Caco-2 (cell line): ENCODE results near the gene AQP5. TPM values are rescaled to one million over a fixed set of nuclear protein-coding genes. Genes with fewer than 3 reads are reported as not detected.

Experiments used
- BruUV-seq: library from RNA; stranded (reverse); fragments of 400-500 nt; replicated peaks from 2 replicates; lab custom pipeline; 2021; lab: Mats Ljungman, UMichigan
- CTCF ChIA-PET: fragments of 300-600 bp; sonication (Branson Sonifier 250); formaldehyde crosslinking; loops from one replicate; lab custom pipeline; 2022; ENCODE audit warnings: antibody characterized with exemption; lab: Charles Lee
- POLR2A ChIA-PET: fragments of 300-600 bp; sonication (Branson Sonifier 250); formaldehyde crosslinking; loops from one replicate; lab custom pipeline; 2022; ENCODE audit warnings: antibody characterized with exemption; lab: Charles Lee
- DNase-seq, 2 experiments: peaks; one replicate each; pipeline versions ENCODE4 v3.0.0 to v3.0.0-alpha.2; 2020 to 2022
- H3K27me3 ChIP-seq: replicated peaks from 2 replicates; pipeline ENCODE4 v1.6.0; 2011; ENCODE audit warnings: low read length; ENCODE audit not compliant: control insufficient read depth, insufficient read depth
- H3K36me3 ChIP-seq: 2 replicates; pipeline ENCODE4 v1.5.1; 2011; ENCODE audit warnings: low read length; ENCODE audit not compliant: control insufficient read depth, insufficient read depth
- H3K4me1 ChIP-seq: fragments of 250-450 bp; sonication (Bioruptor Pico); 2 replicates; pipeline ENCODE4 v1.5.1; 2020; ENCODE audit warnings: mild to moderate bottlenecking
- H3K4me3 ChIP-seq: 2 replicates; pipeline ENCODE4 v1.5.1; 2011; ENCODE audit warnings: low read depth, mild to moderate bottlenecking, control low read depth, low read length
- H3K9me3 ChIP-seq: fragments of 250-450 bp; sonication (Bioruptor Pico); 2 replicates; pipeline ENCODE4 v1.5.1; 2020; ENCODE audit warnings: mild to moderate bottlenecking, moderate library complexity
- H3K27ac Mint-ChIP-seq: one replicate; pipeline ENCODE4 v1.8.0; 2022; ENCODE audit warnings: mixed read lengths; ENCODE audit not compliant: unreplicated experiment
- H3K27me3 Mint-ChIP-seq: one replicate; pipeline ENCODE4 v1.8.0; 2022; ENCODE audit warnings: mixed read lengths; ENCODE audit not compliant: insufficient read depth, unreplicated experiment
- H3K36me3 Mint-ChIP-seq: one replicate; pipeline ENCODE4 v1.8.0; 2022; ENCODE audit warnings: mild to moderate bottlenecking, mixed read lengths; ENCODE audit not compliant: insufficient read depth, unreplicated experiment
- H3K4me1 Mint-ChIP-seq: one replicate; pipeline ENCODE4 v1.8.0; 2022; ENCODE audit warnings: low read depth, mixed read lengths; ENCODE audit not compliant: unreplicated experiment
- H3K4me3 Mint-ChIP-seq: one replicate; pipeline ENCODE4 v1.8.0; 2022; ENCODE audit warnings: mild to moderate bottlenecking, moderate library complexity, mixed read lengths; ENCODE audit not compliant: unreplicated experiment
- H3K9me3 Mint-ChIP-seq: one replicate; pipeline ENCODE4 v1.8.0; 2022; ENCODE audit warnings: mixed read lengths; ENCODE audit not compliant: unreplicated experiment
- CTCF ChIP-seq, 2 experiments: fragments of 200-600 bp in 1 of 2; IDR thresholded peaks; 1 replicate in 1 of 2; 2 replicates in 1 of 2; pipeline versions ENCODE4 v1.5.1 to v1.8.0; 2011 to 2022; ENCODE audit warnings: antibody characterized with exemption in 1 of 2, control low read depth in 1 of 2, inconsistent platforms in 1 of 2, low read depth in 1 of 2, low read length in 1 of 2, mild to moderate bottlenecking in 1 of 2, moderate library complexity in 1 of 2; ENCODE audit not compliant: insufficient read depth in 1 of 2, severe bottlenecking in 1 of 2, unreplicated experiment in 1 of 2
- intact Hi-C: fragments of 100-400 bp; cut with micrococcal nuclease; formaldehyde crosslinking; loops from one replicate; pipeline ENCODE4 v1.10.0; 2022; ENCODE audit not compliant: unreplicated experiment
- total RNA-seq: library from RNA; stranded (reverse); gene quantifications from 2 replicates; pipeline ENCODE4 v1.2.3, GENCODE V29; 2022

AQP5 gene
- total RNA-seq, 1 experiment from 2014 or later, result not detected

- POLR2A ChIA-PET, result interaction anchor here (0.8 kb wide), 1 partner anchor 44 kb away, joined by 4 read pairs; the partner anchor contains the start of gene RACGAP1
- Histone ChIP-seq H3K27me3 (no peaks in the 10 kb centered on the region), H3K9me3 (no peaks in the 10 kb centered on the region), H3K36me3 (no peaks in the 10 kb centered on the region), H3K4me3 (no peak overlapping the region), H3K4me1 (peaks cover 19% of the 10 kb centered on the region)
- CTCF ChIA-PET, result interaction anchor here (0.7 to 4.1 kb wide), 16 partner anchors 12 to 141 kb away, joined by 3 to 52 read pairs (median 4); partner anchors contain the start of genes ASIC1, COX14 and SMARCD1
- no TSS peak for BruUV-seq
- DNase-seq, result no peak
- H3K4me3 Mint-ChIP-seq, result no peak overlapping the region
- H3K9me3 Mint-ChIP-seq, result no peaks in the 10 kb centered on the region
- peaks cover 8% of the 10 kb centered on the region for H3K36me3 Mint-ChIP-seq
- peaks cover 12% of the 10 kb centered on the region for H3K4me1 Mint-ChIP-seq
- intact Hi-C loops, result no loop called here
- H3K27ac Mint-ChIP-seq, result peak overlapping the region; percentile 12
- no peak for TF ChIP-seq CTCF (IDR thresholded peaks at IDR 0.05; ENCODE audit: insufficient read depth in 1 of 2, low read depth in 1 of 2, low read length in 1 of 2, severe bottlenecking in 1 of 2, unreplicated experiment in 1 of 2)
- H3K27me3 Mint-ChIP-seq, result no peaks in the 10 kb centered on the region
Measured at GRCh38 chr12:49980501-49981349, 19.1 kb downstream of the AQP5 start.

GRCh38 chr12:49982246-49983087 lies 20.8 kb downstream of the AQP5 start:
- Mint-ChIP-seq H3K4me1 (peaks cover 12% of the 10 kb centered on the region), H3K27ac (no peak overlapping the region), H3K27me3 (no peaks in the 10 kb centered on the region), H3K9me3 (no peaks in the 10 kb centered on the region), H3K36me3 (peaks cover 21% of the 10 kb centered on the region), H3K4me3 (no peak overlapping the region)
- Histone ChIP-seq H3K9me3 (no peaks in the 10 kb centered on the region), H3K36me3 (no peaks in the 10 kb centered on the region), H3K4me3 (no peak overlapping the region), H3K4me1 (peaks cover 19% of the 10 kb centered on the region), H3K27me3 (no peaks in the 10 kb centered on the region)
- no TSS peak for BruUV-seq
- no peak for DNase-seq
- POLR2A ChIA-PET, result no interaction called here
- intact Hi-C loops, result no loop called here
- no peak for TF ChIP-seq CTCF (IDR thresholded peaks at IDR 0.05; ENCODE audit: insufficient read depth in 1 of 2, low read depth in 1 of 2, low read length in 1 of 2, severe bottlenecking in 1 of 2, unreplicated experiment in 1 of 2)
- CTCF ChIA-PET, result interaction anchor here (1.0 to 4.1 kb wide), 6 partner anchors 16 to 130 kb away, joined by 3 to 52 read pairs (median 8); partner anchors contain the start of gene COX14

GRCh38 chr12:49983892-49984291 lies 22.2 kb downstream of the AQP5 start:
- TF ChIP-seq CTCF (IDR thresholded peaks at IDR 0.05; ENCODE audit: insufficient read depth in 1 of 2, low read depth in 1 of 2, low read length in 1 of 2, severe bottlenecking in 1 of 2, unreplicated experiment in 1 of 2), result no peak
- CTCF ChIA-PET, result interaction anchor here (0.7 to 1.1 kb wide), 2 partner anchors 86 to 117 kb away, joined by 3 to 5 read pairs; no protein-coding TSS in a partner anchor
- Histone ChIP-seq H3K27me3 (no peaks in the 10 kb centered on the region), H3K36me3 (no peaks in the 10 kb centered on the region), H3K4me1 (peaks cover 19% of the 10 kb centered on the region), H3K9me3 (no peaks in the 10 kb centered on the region), H3K4me3 (no peak overlapping the region)
- Mint-ChIP-seq H3K36me3 (peaks cover 31% of the 10 kb centered on the region), H3K4me1 (peaks cover 12% of the 10 kb centered on the region), H3K4me3 (no peak overlapping the region), H3K27me3 (no peaks in the 10 kb centered on the region), H3K27ac (no peak overlapping the region), H3K9me3 (no peaks in the 10 kb centered on the region)
- BruUV-seq, result no TSS peak
- intact Hi-C loops, result no loop called here
- POLR2A ChIA-PET, result no interaction called here
- DNase-seq, result no peak
